GM19438 (cell line): ENCODE measurements around the gene MBOAT1.

Experiments
- ATAC-seq: cut with Tn5 transposase; IDR thresholded peaks from one replicate; pipeline ENCODE4 v1.9.1; 2021; ENCODE audit warnings: low read depth; ENCODE audit not compliant: unreplicated experiment

MBOAT1 gene

DNA sequence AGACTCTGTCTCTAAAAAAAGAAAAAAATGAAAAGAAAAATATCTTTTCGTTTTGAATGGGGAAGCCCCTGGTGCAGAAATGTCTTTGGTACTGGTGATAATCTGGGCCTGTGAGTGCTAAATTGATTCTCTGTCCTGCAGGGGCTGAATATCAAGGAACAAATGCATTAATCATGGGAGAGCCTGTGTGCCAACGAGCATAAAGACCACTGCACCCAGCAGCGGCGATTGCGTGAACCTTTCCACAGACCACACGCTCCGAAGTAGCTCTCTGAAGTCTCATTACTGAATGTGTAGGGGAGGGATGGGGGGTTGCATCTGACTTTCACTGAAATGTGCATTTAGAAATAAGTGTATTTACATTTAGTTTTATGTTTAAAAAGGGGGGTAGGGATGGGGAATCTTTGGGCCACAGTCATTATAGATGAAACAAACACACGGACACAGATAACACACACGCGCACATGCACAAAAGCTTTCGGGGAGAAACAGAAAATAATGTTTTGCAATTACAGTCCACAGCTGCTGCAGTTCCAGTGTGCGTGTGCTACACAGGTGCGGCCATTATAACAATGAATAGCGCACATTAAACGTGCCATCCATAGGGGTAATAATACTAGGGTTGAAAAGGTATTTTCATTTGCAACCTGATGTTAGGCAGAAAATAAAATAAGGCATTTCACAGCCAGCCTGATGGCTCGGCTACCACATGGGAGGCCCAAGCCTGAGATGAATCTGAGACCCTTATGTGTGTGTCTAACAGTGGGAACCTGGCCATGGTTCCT is 154.0 kb downstream of the MBOAT1 start:
- ATAC-seq = no peak

GRCh38 chr6:20056350-20056992 is 155.8 kb downstream of the MBOAT1 start:
- ATAC-seq = peak; percentile 78

DNA sequence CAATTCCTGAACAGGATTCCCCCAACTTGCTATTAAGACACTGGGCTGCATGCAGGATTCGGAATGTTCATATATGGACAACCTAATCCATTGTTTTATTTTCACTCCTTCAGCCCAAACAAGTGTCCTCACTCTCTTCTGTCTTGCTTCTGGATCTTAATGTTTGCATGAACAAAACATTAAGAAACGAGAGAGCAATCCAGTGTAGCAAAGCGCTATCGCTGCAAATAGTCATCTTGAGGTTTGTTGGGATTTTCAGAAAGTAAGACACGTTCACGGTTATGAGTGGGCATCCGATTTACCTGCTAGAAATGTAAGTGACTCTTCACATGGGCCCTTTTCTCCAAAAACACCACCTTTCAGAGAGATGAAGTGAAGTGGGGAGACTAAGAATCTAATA is 156.4 kb downstream of the MBOAT1 start:
- no peak for ATAC-seq
